WTC11 (cell line): Measurements from ENCODE around the gene KCTD18. TPM values are rescaled to one million over a fixed set of nuclear protein-coding genes. Genes with fewer than 3 reads are reported as not detected.

Experiments used
- ATAC-seq: fragments of 200-7000 bp; cut with Tn5 transposase; 2 replicates; pipeline ENCODE4 v1.10.0; 2021; ENCODE audit warnings: mild to moderate bottlenecking, moderate library complexity
- CTCF ChIA-PET: fragments of 300-600 bp; sonication (Branson Sonifier 250); formaldehyde crosslinking; loops from one replicate; lab custom pipeline; 2021; ENCODE audit warnings: antibody characterized with exemption; lab: Charles Lee
- POLR2A ChIA-PET: fragments of 350-600 bp; sonication (Branson Sonifier 250); formaldehyde crosslinking; loops from one replicate; lab custom pipeline; 2021; ENCODE audit warnings: antibody characterized with exemption; lab: Charles Lee
- DNase-seq: peaks from one replicate; pipeline ENCODE4 v3.0.0; 2021; ENCODE audit warnings: low spot score
- H3K27ac Mint-ChIP-seq: 2 replicates; pipeline ENCODE4 v1.8.0; 2021; ENCODE audit warnings: mixed read lengths
- H3K27me3 Mint-ChIP-seq: 2 replicates; pipeline ENCODE4 v1.8.0; 2021; ENCODE audit warnings: low read depth, mild to moderate bottlenecking, moderate library complexity, mixed read lengths
- H3K36me3 Mint-ChIP-seq: 2 replicates; pipeline ENCODE4 v1.8.0; 2021; ENCODE audit warnings: mixed read lengths
- H3K4me1 Mint-ChIP-seq: 2 replicates; pipeline ENCODE4 v1.8.0; 2022; ENCODE audit warnings: mixed read lengths
- H3K4me3 Mint-ChIP-seq: 2 replicates; pipeline ENCODE4 v1.8.0; 2021; ENCODE audit warnings: mild to moderate bottlenecking, moderate library complexity, mixed read lengths
- H3K9me3 Mint-ChIP-seq: 2 replicates; pipeline ENCODE4 v1.8.0; 2021; ENCODE audit warnings: mixed read lengths
- ATF2 ChIP-seq: sonication (generic); formaldehyde crosslinking; IDR thresholded peaks from 2 replicates; pipeline ENCODE4 v1.8.1; 2022; ENCODE audit warnings: low read depth, missing genetic modification reagents, borderline replicate concordance
- ATF6 ChIP-seq: sonication (generic); formaldehyde crosslinking; IDR thresholded peaks from 2 replicates; pipeline ENCODE4 v1.8.1; 2023; ENCODE audit warnings: mild to moderate bottlenecking, missing genetic modification reagents
- CBFB ChIP-seq: sonication (generic); formaldehyde crosslinking; IDR thresholded peaks from 2 replicates; pipeline ENCODE4 v1.8.1; 2022; ENCODE audit warnings: mild to moderate bottlenecking, low read depth, missing genetic modification reagents
- CREM ChIP-seq: sonication (generic); formaldehyde crosslinking; IDR thresholded peaks from 2 replicates; pipeline ENCODE4 v1.8.1; 2022; ENCODE audit warnings: mild to moderate bottlenecking, missing genetic modification reagents, moderate library complexity
- CTCF ChIP-seq: fragments of 200-600 bp; IDR thresholded peaks from 2 replicates; pipeline ENCODE4 v1.8.0; 2022; ENCODE audit warnings: antibody characterized with exemption
- E2F4 ChIP-seq: sonication (generic); formaldehyde crosslinking; IDR thresholded peaks from 2 replicates; pipeline ENCODE4 v1.8.1; 2022; ENCODE audit warnings: low read depth, mild to moderate bottlenecking, moderate library complexity, missing genetic modification reagents, borderline replicate concordance
- ELF4 ChIP-seq: sonication (generic); formaldehyde crosslinking; IDR thresholded peaks from 2 replicates; pipeline ENCODE4 v1.8.1; 2022; ENCODE audit warnings: low read depth, mild to moderate bottlenecking, moderate library complexity, missing genetic modification reagents
- EMX1 ChIP-seq: fragments of 250-450 bp; sonication (Bioruptor Pico); IDR thresholded peaks from 2 replicates; pipeline ENCODE4 v1.8.0; 2021; ENCODE audit warnings: mild to moderate bottlenecking
- FOXK1 ChIP-seq: sonication (generic); formaldehyde crosslinking; IDR thresholded peaks from 2 replicates; pipeline ENCODE4 v1.8.0; 2022; ENCODE audit warnings: mild to moderate bottlenecking, moderate library complexity, missing genetic modification reagents
- FOXP1 ChIP-seq: sonication (generic); formaldehyde crosslinking; IDR thresholded peaks from 2 replicates; pipeline ENCODE4 v1.8.0; 2022; ENCODE audit warnings: missing genetic modification reagents, mild to moderate bottlenecking, moderate library complexity, borderline replicate concordance
- HMGXB4 ChIP-seq: sonication (generic); formaldehyde crosslinking; IDR thresholded peaks from 2 replicates; pipeline ENCODE4 v1.8.1; 2023; ENCODE audit warnings: mild to moderate bottlenecking, moderate library complexity, missing genetic modification reagents
- JAZF1 ChIP-seq: fragments of 250-450 bp; sonication (Bioruptor Pico); IDR thresholded peaks from 2 replicates; pipeline ENCODE4 v1.9.0; 2021; ENCODE audit warnings: moderate library complexity, mild to moderate bottlenecking, inconsistent platforms
- MYBL2 ChIP-seq: sonication (generic); formaldehyde crosslinking; IDR thresholded peaks from 2 replicates; pipeline ENCODE4 v1.8.1; 2023; ENCODE audit warnings: mild to moderate bottlenecking, moderate library complexity, missing genetic modification reagents
- OVOL2 ChIP-seq: fragments of 250-450 bp; sonication (Bioruptor Pico); IDR thresholded peaks from 2 replicates; pipeline ENCODE4 v1.9.0; 2021; ENCODE audit warnings: mild to moderate bottlenecking, borderline replicate concordance
- RELA ChIP-seq: sonication (generic); formaldehyde crosslinking; IDR thresholded peaks from 2 replicates; pipeline ENCODE4 v1.8.1; 2022; ENCODE audit warnings: missing genetic modification reagents, mild to moderate bottlenecking, borderline replicate concordance
- SMAD3 ChIP-seq: sonication (generic); formaldehyde crosslinking; IDR thresholded peaks from 2 replicates; pipeline ENCODE4 v1.8.0; 2022; ENCODE audit warnings: missing genetic modification reagents, mild to moderate bottlenecking, borderline replicate concordance
- USF2 ChIP-seq: sonication (generic); formaldehyde crosslinking; IDR thresholded peaks from 2 replicates; pipeline ENCODE4 v1.8.1; 2023; ENCODE audit warnings: mild to moderate bottlenecking, missing genetic modification reagents, moderate library complexity
- ZNF121 ChIP-seq: sonication (generic); formaldehyde crosslinking; IDR thresholded peaks from 2 replicates; pipeline ENCODE4 v1.8.0; 2023; ENCODE audit warnings: missing genetic modification reagents
- ZNF138 ChIP-seq: sonication (generic); formaldehyde crosslinking; conservative IDR thresholded peaks from 2 replicates; pipeline ENCODE4 v1.8.1; 2022; ENCODE audit warnings: mild to moderate bottlenecking, moderate library complexity, missing genetic modification reagents
- total RNA-seq: library from RNA; stranded (reverse); gene quantifications from 3 replicates; pipeline ENCODE4 v1.2.3, GENCODE V29; 2021

The KCTD18 gene
- total RNA-seq, 1 experiment from 2014 or later: 4.9 TPM

GRCh38 chr2:200486529-200486928 is 23.3 kb downstream of the KCTD18 start:
- Mint-ChIP-seq H3K27me3 (no peaks in the 10 kb centered on the region), H3K27ac (no peak overlapping the region), H3K9me3 (peaks cover 11% of the 10 kb centered on the region), H3K4me3 (no peak overlapping the region), H3K4me1 (peaks cover 12% of the 10 kb centered on the region), H3K36me3 (peaks cover 10% of the 10 kb centered on the region)
- TF ChIP-seq ZNF138 (CRISPR knock-in tag) (no peak), HMGXB4 (CRISPR knock-in tag) (no peak), JAZF1 (CRISPR knock-in tag) (no peak), OVOL2 (no peak), SMAD3 (CRISPR knock-in tag) (no peak), CREM (CRISPR knock-in tag) (no peak), E2F4 (no peak), CBFB (no peak), FOXK1 (no peak), RELA (CRISPR knock-in tag) (no peak), MYBL2 (no peak), ATF6 (CRISPR knock-in tag) (no peak), CTCF (no peak), EMX1 (CRISPR knock-in tag) (no peak), ELF4 (no peak), USF2 (CRISPR knock-in tag) (no peak), FOXP1 (CRISPR knock-in tag) (no peak), ATF2 (CRISPR knock-in tag) (no peak), ZNF121 (CRISPR knock-in tag) (no peak)
- DNase-seq: no peak
- ChIA-PET POLR2A (no interaction called here), CTCF (interaction anchor here (0.5 to 6.5 kb wide), 3 partner anchors 23 to 92 kb away, joined by 3 to 62 read pairs (median 3); partner anchors contain the start of gene KCTD18)
- ATAC-seq: no peak
